Measurements from ENCODE around the gene RHBDL1.

Gene RHBDL1

GRCh38 chr16:642189-643049 lies 33.1 kb upstream of the RHBDL1 start:
- no peak for TF ChIP-seq POLR2A (IDR thresholded peaks at IDR 0.05; ENCODE audit: low read depth, low read length)
- no peak for DNase-seq (ENCODE audit: insufficient read length, low spot score)
- FAIRE-seq, result no peak

GRCh38 chr16:643050-643368 lies 32.5 kb upstream of the RHBDL1 start:
- DNase-seq (ENCODE audit: insufficient read length, low spot score) (no peak), FAIRE-seq (no peak)
- TF ChIP-seq POLR2A (IDR thresholded peaks at IDR 0.05; ENCODE audit: low read depth, low read length), result no peak

DNA sequence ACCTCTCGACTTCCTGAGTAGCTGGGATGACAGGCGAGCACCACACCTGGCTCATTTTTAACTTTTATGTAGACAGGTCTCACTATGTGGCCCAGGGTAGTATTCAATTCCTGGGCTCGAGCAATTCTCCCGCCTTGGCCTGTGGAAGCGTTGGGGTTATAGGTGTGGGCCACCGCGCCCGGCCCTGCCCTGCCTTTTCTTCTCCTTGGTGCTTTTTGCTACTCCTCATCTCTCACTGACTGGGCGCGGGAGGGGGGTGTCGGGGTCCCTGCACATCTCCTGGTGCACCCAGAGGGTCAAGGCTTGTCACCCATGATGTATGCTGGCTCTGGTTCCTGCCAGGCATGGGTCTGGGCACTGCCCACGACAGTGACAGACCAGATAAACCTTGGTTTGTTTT lies 30.9 kb upstream of the RHBDL1 start:
- no peak for FAIRE-seq
- no peak for DNase-seq (ENCODE audit: insufficient read length, low spot score)
- TF ChIP-seq POLR2A (IDR thresholded peaks at IDR 0.05; ENCODE audit: low read depth, low read length), result no peak

GRCh38 chr16:645852-646678 lies 29.4 kb upstream of the RHBDL1 start:
- DNase-seq (ENCODE audit: insufficient read length, low spot score) (peak; percentile 91), FAIRE-seq (peak; percentile 74)
- no peak for TF ChIP-seq POLR2A (IDR thresholded peaks at IDR 0.05; ENCODE audit: low read depth, low read length)

DNA sequence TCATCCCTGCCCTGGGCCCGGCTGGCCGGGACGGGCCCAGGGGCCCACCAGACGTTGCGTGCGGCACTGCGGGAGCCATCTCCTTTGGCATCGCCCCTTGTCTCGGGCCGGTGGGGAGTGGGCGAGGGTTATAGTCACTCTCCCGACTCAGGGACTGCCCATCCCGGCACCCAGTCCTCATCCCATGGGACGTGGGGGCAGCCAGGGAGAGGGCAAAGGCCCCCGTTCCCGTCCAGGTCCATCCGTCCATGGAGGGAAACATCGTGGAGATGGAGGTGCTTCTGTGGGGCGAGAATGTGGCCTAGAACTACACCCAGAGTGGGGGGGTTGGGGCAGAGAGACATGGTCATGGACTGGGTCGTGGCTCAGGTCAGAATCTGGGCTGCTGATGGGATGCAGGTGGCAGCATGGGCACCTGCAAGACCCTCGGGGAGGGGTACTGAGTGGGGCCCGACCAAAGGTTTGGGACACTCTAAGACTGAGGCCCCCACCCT lies 28.7 kb upstream of the RHBDL1 start:
- DNase-seq (ENCODE audit: insufficient read length, low spot score) (no peak), FAIRE-seq (no peak)
- TF ChIP-seq POLR2A (IDR thresholded peaks at IDR 0.05; ENCODE audit: low read depth, low read length), result no peak

- DNase-seq (ENCODE audit: insufficient read length, low spot score), result no peak
- FAIRE-seq, result no peak
- TF ChIP-seq POLR2A (IDR thresholded peaks at IDR 0.05; ENCODE audit: low read depth, low read length), result no peak
These were observed 28.1 kb upstream of the RHBDL1 start for GRCh38 chr16:647173-647902.

DNA sequence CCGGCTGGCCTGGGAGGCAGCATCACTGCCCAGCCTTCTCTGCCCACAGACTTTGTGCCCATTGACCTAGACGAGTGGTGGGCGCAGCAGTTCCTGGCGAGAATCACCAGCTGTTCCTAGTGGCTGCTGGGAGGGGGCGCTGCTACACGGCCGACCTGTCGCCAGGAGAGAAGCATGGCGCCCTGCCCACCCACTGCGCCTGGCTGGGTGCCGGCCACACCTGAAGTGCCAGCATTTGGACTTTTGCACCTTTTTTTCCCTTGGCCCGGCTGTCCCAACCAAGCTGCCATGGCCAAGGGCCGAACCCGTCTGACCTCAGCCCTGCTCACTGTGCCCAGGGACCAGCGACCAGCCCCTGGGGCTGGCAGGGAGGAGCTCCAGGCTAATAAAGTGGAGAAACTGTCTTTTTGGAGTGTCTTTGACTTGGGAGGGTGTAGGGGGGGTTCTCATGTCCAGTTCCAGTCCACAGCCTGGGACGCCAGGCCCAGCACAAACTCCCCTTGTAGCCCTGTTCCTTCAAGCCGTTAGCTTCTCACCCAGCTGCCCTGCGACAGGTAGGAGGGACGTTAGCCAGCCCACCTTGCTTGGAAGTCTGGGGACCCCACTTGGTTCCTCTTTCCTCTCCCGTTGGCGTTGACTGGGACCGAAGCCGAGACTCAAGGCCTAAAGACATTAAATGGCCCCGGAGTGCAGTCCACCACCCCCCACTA lies 27.2 kb upstream of the RHBDL1 start:
- DNase-seq (ENCODE audit: insufficient read length, low spot score) (no peak), FAIRE-seq (no peak)
- TF ChIP-seq POLR2A (IDR thresholded peaks at IDR 0.05; ENCODE audit: low read depth, low read length), result no peak

DNA sequence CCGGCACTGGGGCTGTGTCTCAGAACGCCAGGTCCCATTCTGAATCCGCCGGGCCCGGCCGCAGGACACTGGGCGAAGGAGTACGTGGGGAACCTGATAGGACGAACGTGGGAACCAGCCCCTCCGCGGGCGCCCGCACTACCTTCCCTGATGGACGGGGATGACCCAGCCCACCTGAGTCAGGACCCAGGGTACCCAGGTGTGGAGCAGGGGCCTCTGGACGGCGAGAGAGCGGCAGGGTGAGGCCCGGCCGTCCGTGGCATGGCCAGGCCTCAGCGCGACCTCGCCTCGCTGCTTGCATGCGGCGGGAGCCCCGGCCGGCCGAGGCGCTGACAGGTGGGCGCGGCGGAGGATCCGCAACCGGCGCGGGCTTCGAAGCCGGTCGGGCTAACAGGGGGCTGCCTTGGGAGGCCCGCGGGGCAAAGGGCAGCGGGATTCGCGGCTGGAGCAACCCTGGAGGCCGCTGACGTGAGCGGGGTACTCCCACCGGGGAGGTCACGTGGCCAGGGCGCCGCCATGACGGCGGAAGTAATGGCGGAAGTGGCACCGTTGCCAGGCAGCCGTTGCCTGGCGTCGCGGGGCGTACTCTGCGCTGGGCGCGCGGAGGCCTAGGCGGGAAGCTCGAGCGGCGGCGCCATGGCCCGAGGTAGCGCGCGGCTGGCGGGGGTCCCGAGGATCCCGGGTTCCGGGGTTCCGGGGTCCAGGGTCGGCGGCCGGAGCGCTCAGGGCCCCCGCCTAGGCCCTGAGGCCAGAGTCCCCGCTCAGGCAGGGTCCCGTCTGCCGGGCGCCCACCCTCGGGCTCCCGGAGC lies 26.5 kb upstream of the RHBDL1 start, which contains the start of gene WDR90:
Gene WDR90 (plus strand): TSS at position 585 of the 809 bp plus-strand sequence. CDS start 52 bp downstream, at position 637.
- DNase-seq (ENCODE audit: insufficient read length, low spot score), result peak; percentile 91
- TF ChIP-seq POLR2A (IDR thresholded peaks at IDR 0.05; ENCODE audit: low read depth, low read length), result peak; percentile 59
- FAIRE-seq, result no peak

- FAIRE-seq (no peak), DNase-seq (ENCODE audit: insufficient read length, low spot score) (no peak)
- 0 out of 2 replicates have a peak, but pooled peaks have one; percentile 11 for TF ChIP-seq POLR2A (IDR thresholded peaks at IDR 0.05; ENCODE audit: low read depth, low read length)
These were observed 25.8 kb upstream of the RHBDL1 start for GRCh38 chr16:649631-650030.

DNA sequence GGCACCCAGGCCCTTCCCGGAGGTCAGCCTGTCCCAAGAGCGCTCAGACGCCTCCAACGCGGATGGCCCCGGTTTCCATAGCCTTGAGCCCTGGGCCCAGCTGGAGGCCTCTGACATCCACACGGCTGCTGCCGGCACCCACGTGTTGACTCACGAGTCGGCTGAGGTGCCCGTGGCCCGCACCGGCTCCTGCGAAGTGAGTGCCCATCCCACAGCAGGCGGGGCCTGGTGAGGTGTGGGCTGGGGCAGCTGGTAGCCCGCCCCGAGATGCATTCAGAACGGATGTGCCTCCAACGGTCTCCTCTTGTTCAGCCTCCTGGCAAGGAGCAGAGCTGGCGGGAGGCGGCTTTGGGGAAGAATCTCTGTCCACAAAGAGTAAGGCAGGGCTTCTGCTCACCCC lies 23.6 kb upstream of the RHBDL1 start:
- TF ChIP-seq POLR2A (IDR thresholded peaks at IDR 0.05; ENCODE audit: low read depth, low read length), result no peak
- no peak for DNase-seq (ENCODE audit: insufficient read length, low spot score)
- no peak for FAIRE-seq

DNA sequence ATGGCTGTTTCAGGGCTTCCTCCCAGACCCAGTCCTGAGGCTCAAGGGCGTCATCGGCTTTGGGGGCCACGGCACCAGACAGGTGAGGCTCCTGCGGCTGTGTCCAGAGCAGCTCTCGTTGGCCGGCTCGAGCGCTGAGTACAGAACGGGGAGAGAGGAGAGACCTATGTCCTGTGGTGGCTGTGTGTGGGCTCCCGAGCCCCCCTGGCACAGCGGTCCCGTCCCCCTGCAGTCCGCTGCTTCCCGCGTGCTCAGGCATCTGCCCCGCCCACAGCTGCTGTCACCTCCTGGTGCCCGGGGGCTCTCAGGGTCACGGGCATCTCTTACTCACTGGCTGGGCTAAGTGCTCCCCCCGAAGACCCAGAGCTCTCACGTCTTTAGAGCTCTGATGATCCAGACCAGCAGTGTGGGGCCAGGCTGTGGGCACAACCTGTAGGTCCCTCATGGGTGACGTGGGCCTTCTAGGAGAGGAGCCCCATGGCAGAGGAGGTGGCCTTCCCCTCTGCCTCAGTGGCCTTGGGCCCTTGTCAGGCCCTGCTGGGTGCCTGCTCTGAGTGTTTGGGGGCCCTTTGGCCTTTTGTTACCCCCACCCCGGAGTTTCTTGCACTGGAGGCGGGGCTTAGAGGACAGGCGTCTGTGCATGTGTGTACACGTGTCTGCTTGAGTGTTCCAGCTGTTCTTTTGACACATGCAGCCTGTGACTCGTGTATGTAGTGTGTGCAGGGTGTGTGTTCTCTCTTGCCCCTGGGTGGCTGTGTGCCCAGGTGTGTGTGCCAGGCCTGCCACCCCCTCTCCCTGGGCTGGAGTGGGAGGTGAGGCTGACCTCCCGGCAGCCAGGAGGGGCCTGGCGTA lies 22.8 kb upstream of the RHBDL1 start:
- no peak for FAIRE-seq

DNA sequence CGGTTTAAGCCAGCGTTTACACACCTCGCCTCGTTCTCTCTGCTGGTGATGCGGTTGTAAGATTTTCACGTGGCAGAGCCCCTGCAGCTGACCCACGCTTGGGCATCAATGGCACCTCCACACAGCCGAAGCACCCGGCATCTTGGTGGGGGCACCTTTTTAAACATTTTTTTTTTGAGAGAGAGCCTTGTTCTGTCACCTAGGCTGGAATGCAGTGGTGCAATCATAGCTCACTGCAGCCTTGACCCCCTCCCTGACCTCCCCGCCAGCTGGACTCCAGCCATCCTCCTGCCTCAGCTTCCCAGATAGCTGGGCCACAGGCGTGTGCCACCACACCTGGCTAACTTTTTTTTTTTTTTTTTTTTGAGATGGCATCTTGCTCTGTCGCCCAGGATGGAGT lies 21.4 kb upstream of the RHBDL1 start:
- TF ChIP-seq POLR2A (IDR thresholded peaks at IDR 0.05; ENCODE audit: low read depth, low read length), result no peak
- DNase-seq (ENCODE audit: insufficient read length, low spot score) (no peak), FAIRE-seq (no peak)

More for the DNA sequence above, 22.8 kb upstream of the RHBDL1 start:
- no peak for TF ChIP-seq POLR2A (IDR thresholded peaks at IDR 0.05; ENCODE audit: low read depth, low read length)
- no peak for DNase-seq (ENCODE audit: insufficient read length, low spot score)

All from H54 (cell line).